Breast epithelium (tissue), 4 donors: ENCODE measurements around the gene QPCTL. TPM values are rescaled to one million over a fixed set of nuclear protein-coding genes. Genes with fewer than 3 reads are reported as not detected.
"Not testable (repeated sequence)": the region's sequence is repeated elsewhere in the genome, so short reads cannot be mapped to it uniquely, and the experiment has no call there.

Experiments
- DNase-seq, 2 donors: peaks; one replicate each; pipeline ENCODE4 v3.0.0-alpha.2; 2019; ENCODE audit warnings: low spot score in 2 of 2
- H3K27ac ChIP-seq, 2 donors: fragments of 200-600 bp; sonication (generic) in 1 of 2; one replicate each; pipeline ENCODE4 v1.5.1; 2016 to 2019; ENCODE audit warnings: mild to moderate bottlenecking in 1 of 2
- H3K27me3 ChIP-seq, 2 donors: fragments of 200-600 bp; sonication (generic) in 1 of 2; one replicate each; pipeline versions ENCODE4 v1.5.1 to v1.6.0; 2017 to 2019; ENCODE audit warnings: control low read depth in 1 of 2, mild to moderate bottlenecking in 1 of 2
- H3K36me3 ChIP-seq: fragments of 200-600 bp; one replicate; pipeline ENCODE4 v1.5.1; 2019
- H3K4me1 ChIP-seq, 2 donors: fragments of 200-600 bp; sonication (generic); one replicate each; pipeline ENCODE4 v1.5.1; 2016 to 2019; ENCODE audit warnings: control low read depth in 1 of 2
- H3K4me3 ChIP-seq, 3 donors: fragments of 200-600 bp; sonication (generic); 1 replicate in 2 of 3; 2 replicates in 1 of 3; pipeline ENCODE4 v1.5.1; 2016 to 2019; ENCODE audit warnings: mild to moderate bottlenecking in 3 of 3, moderate library complexity in 2 of 3
- H3K9me3 ChIP-seq, 2 donors: fragments of 200-600 bp; sonication (generic) in 1 of 2; one replicate each; pipeline ENCODE4 v1.5.1; 2016 to 2019; ENCODE audit warnings: control low read depth in 1 of 2
- CTCF ChIP-seq, 3 donors: fragments of 450-650 bp; IDR thresholded peaks; one replicate each; pipeline ENCODE4 v1.5.1; 2016 to 2017; ENCODE audit warnings: antibody characterized with exemption in 3 of 3, mild to moderate bottlenecking in 3 of 3, moderate library complexity in 3 of 3
- POLR2A ChIP-seq: fragments of 450-650 bp; IDR thresholded peaks from one replicate; pipeline ENCODE4 v1.6.1; 2016; ENCODE audit warnings: antibody characterized with exemption, mild to moderate bottlenecking, moderate library complexity
- POLR2AphosphoS5 ChIP-seq, 3 donors: sonication (generic); formaldehyde crosslinking; IDR thresholded peaks; one replicate each; pipeline ENCODE4 v1.6.1; 2017; ENCODE audit warnings: antibody characterized with exemption in 3 of 3
- intact Hi-C: fragments of 100-400 bp; cut with DNase I; formaldehyde crosslinking; loops from one replicate; pipeline ENCODE4 v1.15.1; 2023; ENCODE audit warnings: low total_unique reads
- total RNA-seq, 3 donors: library from RNA; depleted of rRNA; stranded (reverse); fragments of >200 nt; gene quantifications; one replicate each; pipeline ENCODE4 v1.1.0, GENCODE V29; 2016

The QPCTL gene
- total RNA-seq, 3 donors from 2014 or later, result 6.1 to 9.4 (median 7.2) TPM

DNA sequence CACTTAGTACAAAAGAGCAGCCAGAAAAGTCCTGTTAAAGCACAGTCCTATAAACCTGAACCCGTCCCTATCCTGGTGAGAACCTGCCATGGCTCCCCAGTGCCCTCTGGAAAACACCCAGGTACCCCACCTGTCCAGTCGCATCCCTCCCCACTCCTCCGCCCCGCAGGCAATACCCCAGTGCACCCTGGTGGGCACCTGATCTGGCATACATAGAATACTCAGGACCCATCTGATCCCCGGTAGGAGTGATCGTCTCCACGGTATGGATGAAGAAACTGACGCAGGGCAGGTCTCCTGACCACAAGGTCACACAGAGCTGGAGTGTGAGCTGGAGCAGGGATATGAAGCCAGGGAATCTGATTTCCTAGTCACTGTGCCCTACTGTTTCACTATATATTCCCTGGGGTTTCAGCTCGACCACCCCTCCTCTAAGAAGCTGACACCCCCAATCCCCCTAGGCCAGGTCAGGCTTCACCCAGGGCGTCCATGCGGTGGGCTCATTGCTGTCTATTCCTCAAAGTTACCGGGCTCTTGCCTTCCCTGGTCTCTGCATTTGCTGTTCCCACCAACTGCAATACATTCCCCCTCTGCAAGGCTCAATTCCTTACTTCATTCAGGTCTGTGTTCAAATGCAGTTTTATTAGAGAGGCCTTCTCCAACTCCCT is 25.7 kb downstream of the QPCTL start:
- intact Hi-C loops, result no loop called here
- H3K9me3 ChIP-seq, result no peaks in the 10 kb centered on the region
- TF ChIP-seq CTCF (IDR thresholded peaks at IDR 0.05) (no peak), POLR2AphosphoS5 (IDR thresholded peaks at IDR 0.05) (no peak)
- H3K36me3 ChIP-seq, result peaks cover under 1% of the 10 kb centered on the region
- H3K4me1 ChIP-seq, result peaks cover 5% of the 10 kb centered on the region in 2 donors
- H3K4me3 ChIP-seq, result peak overlapping the region; percentile 55 to 84 (median 69)
- DNase-seq, result no peak
- H3K27me3 ChIP-seq, result no peaks in the 10 kb centered on the region
- H3K27ac ChIP-seq, result peak overlapping the region; percentile 92 to 97

DNA sequence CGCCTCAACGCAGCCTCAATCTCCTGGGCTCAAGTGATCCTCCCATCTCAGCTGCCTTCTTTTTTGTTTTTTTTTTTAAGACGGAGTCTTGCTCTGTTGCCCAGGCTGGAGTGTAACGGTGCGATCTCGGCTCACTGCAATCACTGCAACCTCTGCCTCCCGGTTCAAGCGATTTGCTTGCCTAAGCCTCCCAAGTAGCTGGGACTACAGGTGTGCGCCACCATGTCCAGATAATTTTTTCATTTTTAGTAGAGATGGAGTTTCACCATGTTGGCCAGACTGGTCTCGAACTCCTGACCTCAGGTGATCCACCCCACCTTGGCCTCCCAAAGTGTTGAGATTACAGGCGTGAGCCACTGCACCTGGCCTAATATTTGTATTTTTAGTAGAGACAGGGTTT is 27.6 kb downstream of the QPCTL start:
- DNase-seq, H3K4me1 ChIP-seq, H3K27me3 ChIP-seq, H3K9me3 ChIP-seq, H3K27ac ChIP-seq, H3K4me3 ChIP-seq, H3K36me3 ChIP-seq, intact Hi-C loops: not testable (repeated sequence)

DNA sequence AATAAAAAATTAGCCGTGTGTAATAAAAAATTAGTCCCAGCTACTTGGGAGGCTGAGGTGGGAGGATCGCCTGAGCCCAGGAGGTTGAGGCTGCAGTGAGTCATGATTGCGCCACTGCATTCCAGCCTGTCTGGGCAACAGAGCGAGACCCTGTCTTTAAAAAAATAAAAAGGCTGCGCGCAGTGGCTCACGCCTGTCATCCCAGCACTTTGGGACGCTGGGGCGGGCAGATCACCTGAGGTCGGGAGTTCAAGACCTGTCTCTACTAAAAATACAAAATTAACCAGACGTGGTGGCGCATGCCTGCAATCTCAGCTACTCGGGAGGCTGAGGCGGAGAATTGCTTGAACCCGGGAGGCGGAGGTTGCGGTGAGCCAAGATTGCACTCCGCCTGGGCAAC is 36.2 kb downstream of the QPCTL start:
- intact Hi-C loops, DNase-seq, H3K9me3 ChIP-seq, H3K27me3 ChIP-seq, H3K36me3 ChIP-seq, H3K27ac ChIP-seq, H3K4me3 ChIP-seq, H3K4me1 ChIP-seq: not testable (repeated sequence)

DNA sequence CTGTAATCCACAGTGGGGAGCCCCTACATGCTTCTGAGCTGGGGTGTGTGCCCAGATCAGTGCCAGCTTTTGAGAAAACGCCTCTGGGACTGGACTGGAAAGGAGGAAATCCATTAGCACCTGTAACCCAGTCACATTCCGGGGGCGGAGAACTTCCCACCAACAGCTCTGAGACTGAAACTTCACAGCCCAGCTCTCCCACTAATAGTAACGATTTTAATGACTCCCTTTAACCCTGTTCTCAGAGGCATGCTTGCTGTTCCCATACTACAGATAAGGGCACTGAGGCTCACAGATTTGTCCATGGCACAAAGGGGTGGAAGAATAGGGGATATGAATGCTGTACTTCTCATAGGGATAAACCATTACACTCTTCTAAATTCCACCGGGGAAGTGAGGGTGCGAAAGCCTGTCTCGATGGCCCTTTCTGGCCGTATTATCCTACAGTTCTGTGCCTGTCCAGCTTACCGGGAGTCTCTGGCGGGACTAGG is 37.4 kb downstream of the QPCTL start:
- H3K9me3 ChIP-seq, result no peaks in the 10 kb centered on the region
- intact Hi-C loops, result no loop called here
- TF ChIP-seq CTCF (IDR thresholded peaks at IDR 0.05) (no peak), POLR2AphosphoS5 (IDR thresholded peaks at IDR 0.05) (no peak), POLR2A (no peak)
- H3K27me3 ChIP-seq, result no peaks in the 10 kb centered on the region
- DNase-seq, result no peak
- H3K4me3 ChIP-seq, result peak overlapping the region; percentile 71 to 91 (median 85)
- peak overlapping the region; percentile 71 to 91 for H3K27ac ChIP-seq
- peaks cover 0 to 5% of the 10 kb centered on the region in 2 donors for H3K4me1 ChIP-seq
- no peaks in the 10 kb centered on the region for H3K36me3 ChIP-seq

GRCh38 chr19:45730368-45731288 is 38.2 kb downstream of the QPCTL start, which contains the start of gene FBXO46:
Gene FBXO46 (minus strand): TSS chr19:45730896. CDS start chr19:45713495, 17,401 bp downstream.
- peak; percentile 96 to 97 for DNase-seq
- intact Hi-C loops, result no loop called here

More at GRCh38 chr19:45730368-45731288, 38.2 kb downstream of the QPCTL start, which contains the start of gene FBXO46:
- Histone ChIP-seq H3K27ac (peak within 1 kb of the TSS; percentile 71 to 91), H3K9me3 (no peaks in the 10 kb centered on the region), H3K4me3 (peak within 1 kb of the TSS; percentile 71 to 91 (median 85)), H3K4me1 (peaks cover 0 to 5% of the 10 kb centered on the region in 2 donors), H3K36me3 (no peaks in the 10 kb centered on the region), H3K27me3 (no peaks in the 10 kb centered on the region)
- peak; percentile 87 for TF ChIP-seq POLR2A
- peak; percentile 93 to 95 (median 94) for TF ChIP-seq POLR2AphosphoS5 (IDR thresholded peaks at IDR 0.05)
- no peak for TF ChIP-seq CTCF (IDR thresholded peaks at IDR 0.05)
